Left renal cortex interstitium (tissue), 4 donors: Measurements from ENCODE around the gene CELF3. TPM values are rescaled to one million over a fixed set of nuclear protein-coding genes. Genes with fewer than 3 reads are reported as not detected.
"Not testable (repeated sequence)": the region's sequence is repeated elsewhere in the genome, so short reads cannot be mapped to it uniquely, and the experiment has no call there.

Experiments used
- DNase-seq, 4 donors: peaks; one replicate each; pipeline ENCODE4 v3.0.0-alpha.2; 2013; ENCODE audit warnings: low read depth in 4 of 4, low spot score in 2 of 4, missing footprints in 1 of 4
- polyA plus RNA-seq, 4 donors: library from polyadenylated mRNA; unstranded; fragments of 120-200 nt; gene quantifications; one replicate each; pipeline ENCODE4 v1.2.1, GENCODE V29; 2013; ENCODE audit not compliant: insufficient read length in 4 of 4

Gene CELF3
- polyA plus RNA-seq, 4 donors: 0.20 to 0.77 (median 0.46) TPM

DNA sequence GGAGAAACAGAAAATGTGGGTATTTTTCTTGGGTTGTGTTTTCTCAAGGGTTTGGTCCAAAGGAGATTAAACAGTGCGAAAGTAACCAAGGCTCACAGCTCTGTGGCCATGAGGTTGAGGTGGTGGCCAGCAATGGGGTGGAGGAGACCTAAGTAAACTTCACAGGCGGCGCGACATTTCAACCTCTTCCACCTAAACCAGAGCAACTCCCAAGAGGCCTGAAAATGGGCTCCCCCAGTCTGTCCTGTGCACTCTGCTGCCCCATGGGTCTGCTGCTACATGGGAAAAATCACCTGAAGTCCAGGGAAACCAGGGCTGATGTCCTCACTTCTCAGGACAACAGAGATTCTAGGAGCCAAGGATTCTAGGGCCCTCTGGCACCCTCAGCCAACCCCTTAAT, 12.4 kb downstream of the CELF3 start:
- DNase-seq: no peak

DNA sequence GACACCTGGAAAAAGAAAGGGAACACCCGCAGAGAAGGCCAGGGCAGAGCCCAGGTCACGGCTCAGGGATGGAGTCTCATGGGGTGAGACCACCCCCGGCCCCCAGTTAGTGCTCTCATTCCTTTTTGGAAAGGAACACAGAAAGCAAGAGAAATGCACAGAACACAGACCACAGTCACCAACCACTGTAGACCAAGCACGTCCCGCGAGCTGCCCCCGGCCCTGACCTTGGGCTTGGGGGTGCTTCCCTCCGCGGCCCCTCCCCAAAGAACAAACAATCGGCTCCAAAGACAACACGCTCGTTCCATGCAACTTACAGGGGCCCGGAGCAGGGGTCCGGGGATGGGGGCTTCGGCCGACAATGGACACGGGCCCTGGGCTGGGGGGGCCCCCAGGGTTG, 12.8 kb downstream of the CELF3 start:
- DNase-seq: no peak

DNA sequence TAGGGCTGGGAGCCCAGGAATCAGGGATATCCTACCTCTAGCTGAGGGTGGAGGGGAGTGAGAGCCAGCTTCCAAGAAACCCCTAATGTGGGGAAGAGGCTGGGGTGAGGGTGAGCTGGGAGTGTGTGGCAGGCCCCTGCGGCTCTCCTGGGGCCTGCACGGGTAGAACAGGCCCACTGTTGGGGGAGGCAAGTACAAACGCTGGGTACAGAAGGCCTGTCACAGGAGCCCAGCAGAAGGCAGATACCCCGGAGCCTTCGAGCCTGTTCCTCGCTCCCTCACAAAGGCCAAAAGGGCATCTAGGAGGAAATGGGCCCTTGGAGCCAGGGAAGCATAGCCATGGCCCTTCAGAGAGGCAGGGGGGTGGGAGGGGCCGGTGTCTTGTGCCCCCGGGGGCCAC, 13.7 kb downstream of the CELF3 start:
- DNase-seq: no peak

GRCh38 chr1:151701515-151701914, 15.1 kb downstream of the CELF3 start:
- no peak for DNase-seq

DNA sequence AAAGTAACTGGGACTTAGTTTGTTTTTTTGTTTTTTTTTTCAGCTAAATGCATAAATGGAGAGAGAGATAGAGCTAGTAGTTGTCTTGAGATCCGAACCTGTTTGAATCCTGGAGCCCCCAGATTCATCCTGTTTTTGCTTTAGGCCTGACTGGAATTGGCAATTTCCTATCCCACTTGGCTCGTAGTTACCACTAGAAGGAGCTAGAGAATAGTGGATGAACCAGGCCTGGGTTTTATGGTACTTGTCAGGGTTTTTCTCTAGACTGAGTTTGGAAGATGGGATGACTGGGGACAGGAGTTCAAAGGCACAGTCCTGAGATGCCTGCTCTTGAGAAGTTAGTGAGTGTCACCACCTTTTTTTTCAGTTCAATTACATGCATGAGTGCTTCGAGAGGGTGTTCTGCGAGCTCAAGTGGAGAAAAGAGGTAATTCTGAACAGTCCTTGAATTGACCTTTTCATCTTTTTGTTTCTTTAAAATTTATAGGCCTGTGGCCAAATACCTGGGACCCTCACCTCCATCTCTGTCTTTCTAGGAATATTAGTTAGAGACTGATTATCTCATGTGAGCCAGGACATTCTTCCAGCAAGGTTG, 23.4 kb downstream of the CELF3 start:
- DNase-seq: no peak

GRCh38 chr1:151692226-151692625, 24.4 kb downstream of the CELF3 start:
- no peak for DNase-seq

- no peak for DNase-seq
Measured at GRCh38 chr1:151689494-151689893, 27.1 kb downstream of the CELF3 start.

DNA sequence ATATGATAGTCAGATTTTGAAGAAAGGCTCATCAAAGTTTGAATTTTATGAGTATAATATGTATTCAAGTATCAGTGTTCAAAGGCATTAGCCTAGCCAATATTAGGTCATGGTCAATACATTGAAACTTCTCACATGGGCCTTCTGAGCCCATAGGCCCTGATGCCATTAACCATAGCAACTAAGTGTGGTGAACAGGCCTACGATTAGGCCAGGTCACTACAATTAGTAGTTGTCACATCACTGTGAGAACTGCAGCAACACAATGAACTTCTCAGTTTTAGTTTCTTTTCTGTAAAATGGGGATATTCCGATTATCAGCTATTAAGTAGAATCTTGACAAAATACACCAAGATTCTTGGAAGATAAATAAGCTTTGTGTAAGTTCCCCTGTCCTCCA, 30.0 kb downstream of the CELF3 start:
- no peak for DNase-seq

DNA sequence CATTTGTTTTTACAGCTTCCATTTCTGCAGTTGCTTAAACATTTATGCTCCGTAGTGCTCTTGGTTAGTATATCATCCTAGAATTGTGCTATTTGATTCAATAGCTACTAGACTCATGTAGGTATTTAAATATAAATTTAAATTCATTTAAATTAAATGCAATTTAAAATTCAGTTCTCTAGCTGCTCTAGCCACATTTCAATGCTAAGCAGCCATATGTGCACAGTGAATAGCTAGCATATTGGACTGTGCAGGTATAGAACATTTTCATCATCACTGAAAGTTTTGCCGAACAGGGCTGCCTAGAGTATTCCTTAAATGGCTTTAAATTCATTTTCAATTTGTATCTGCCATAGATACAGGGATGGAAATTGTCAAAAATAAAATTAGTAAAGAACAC, 32.5 kb downstream of the CELF3 start:
- no peak for DNase-seq

- DNase-seq: not testable (repeated sequence)
Measured at GRCh38 chr1:151682901-151683300, 33.7 kb downstream of the CELF3 start.

GRCh38 chr1:151681923-151682322, 34.7 kb downstream of the CELF3 start:
- DNase-seq: no peak

- DNase-seq: no peak
Measured at GRCh38 chr1:151680826-151681225, 35.8 kb downstream of the CELF3 start.

GRCh38 chr1:151680391-151680790, 36.2 kb downstream of the CELF3 start:
- DNase-seq: no peak

DNA sequence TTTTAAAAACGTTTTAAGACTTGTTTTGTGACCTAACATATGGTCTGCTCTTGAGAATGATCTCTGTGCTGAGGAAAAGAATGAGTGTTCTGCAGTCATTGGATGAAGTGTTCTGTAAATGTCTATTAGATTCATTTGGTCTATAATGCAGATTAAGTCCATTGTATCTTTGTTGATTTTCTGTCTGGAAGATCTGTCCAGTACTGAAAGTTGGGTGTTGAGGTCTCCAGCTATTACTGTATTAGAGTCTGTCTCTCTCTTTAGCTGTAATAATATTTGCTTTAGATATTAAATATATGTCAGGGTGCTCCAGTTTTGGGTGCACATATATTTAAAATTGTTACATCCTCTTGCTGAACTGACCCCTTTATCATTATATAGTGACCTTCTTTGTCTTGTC, 43.2 kb downstream of the CELF3 start:
- DNase-seq: no peak

DNA sequence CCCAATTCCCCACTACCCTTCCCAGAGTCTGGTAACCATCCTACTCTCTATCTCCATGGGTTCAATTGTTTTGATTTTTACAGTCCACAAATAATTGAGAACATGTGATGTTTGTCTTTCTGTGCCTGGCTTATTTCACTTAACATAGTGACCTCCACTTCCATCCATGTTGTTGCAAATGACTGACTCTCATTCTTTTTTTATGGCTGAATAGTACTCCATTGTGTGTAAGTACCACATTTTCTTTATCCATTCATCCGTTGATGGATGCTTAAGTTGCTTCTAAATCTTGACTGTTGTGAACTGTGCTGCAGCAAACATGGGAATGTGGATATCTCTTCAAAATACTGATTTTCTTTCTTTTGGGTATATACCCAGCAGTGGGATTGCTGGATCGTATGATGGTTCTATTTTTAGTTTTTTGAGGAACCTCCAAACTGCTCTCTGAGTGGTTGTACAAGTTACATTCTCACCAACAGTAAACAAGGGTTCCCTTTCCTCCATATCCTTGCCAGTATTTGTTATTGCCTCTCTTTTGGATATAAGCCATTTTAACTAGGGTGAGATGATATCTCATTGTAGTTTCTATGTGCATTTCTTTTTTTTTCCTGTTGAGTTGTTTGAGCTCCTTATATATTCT, 46.4 kb downstream of the CELF3 start:
- not testable (repeated sequence) for DNase-seq

DNA sequence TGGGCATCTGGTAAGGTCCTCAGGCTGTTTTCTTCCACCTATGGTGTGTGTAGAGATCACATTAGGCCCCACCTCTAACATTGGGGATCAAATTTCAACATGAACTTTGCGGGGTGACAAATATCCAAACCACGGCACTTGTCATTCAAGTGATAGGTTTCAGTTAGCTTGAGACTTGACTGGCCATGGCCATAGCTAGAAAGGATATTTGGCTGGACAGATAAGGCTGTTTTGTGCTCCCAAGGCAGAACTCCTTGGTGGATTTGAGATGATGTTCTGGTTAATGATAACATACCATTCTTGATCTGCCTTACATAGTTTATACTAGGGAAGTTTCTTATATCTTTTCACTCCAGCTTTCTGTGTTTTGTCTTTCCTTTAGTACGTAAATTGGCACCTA, 48.5 kb downstream of the CELF3 start:
- no peak for DNase-seq

DNA sequence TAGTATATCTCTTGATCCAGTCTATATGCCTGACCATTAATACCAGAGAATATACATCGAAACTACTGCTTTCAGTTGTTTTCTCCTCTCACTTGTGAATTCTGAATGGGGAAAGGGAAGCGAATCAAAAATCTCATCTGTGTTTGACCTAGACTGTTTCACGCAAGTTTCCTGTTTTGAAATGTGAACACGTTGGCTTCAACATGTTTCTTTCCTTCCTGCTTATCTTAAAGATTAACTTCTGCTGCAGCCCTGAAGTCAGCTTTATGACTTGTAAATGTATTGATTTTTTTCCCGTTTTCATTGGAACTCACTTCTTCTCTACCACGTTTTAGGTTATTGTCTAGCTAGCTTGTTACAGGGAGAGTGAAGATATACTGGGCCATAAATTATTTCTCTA, 54.9 kb downstream of the CELF3 start:
- no peak for DNase-seq

DNA sequence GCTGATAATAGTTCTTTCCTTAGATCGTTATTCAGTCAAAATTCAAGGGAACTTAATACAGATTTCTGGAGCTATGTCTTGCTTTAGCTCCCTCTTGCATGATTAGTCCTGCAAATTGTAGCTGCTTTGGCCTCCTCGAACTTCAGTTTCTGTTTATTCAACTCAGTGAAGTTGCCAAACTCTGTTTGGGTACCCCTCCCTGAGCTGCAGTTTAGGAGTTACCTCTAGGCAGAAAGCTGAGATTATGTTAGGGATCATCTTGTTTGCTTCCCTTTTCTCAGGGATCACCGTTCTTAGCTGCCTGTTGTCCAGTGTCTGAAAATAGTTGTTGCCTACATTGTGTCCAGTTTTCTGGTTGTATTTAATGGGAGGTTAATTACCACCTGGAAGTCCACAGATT, 61.2 kb downstream of the CELF3 start:
- DNase-seq: no peak

GRCh38 chr1:151653397-151653796, 63.2 kb downstream of the CELF3 start:
- DNase-seq: no peak
